GM10847 (cell line): Measurements from ENCODE around the gene MRNIP.

Experiments used
- POLR2A ChIP-seq: IDR thresholded peaks from 2 replicates; pipeline ENCODE4 v1.6.1; 2011; ENCODE audit not compliant: insufficient read length; ENCODE audit errors: extremely low read depth

The MRNIP gene

GRCh38 chr5:179815491-179816249, 42.9 kb downstream of the MRNIP start:
- TF ChIP-seq POLR2A: no peak

DNA sequence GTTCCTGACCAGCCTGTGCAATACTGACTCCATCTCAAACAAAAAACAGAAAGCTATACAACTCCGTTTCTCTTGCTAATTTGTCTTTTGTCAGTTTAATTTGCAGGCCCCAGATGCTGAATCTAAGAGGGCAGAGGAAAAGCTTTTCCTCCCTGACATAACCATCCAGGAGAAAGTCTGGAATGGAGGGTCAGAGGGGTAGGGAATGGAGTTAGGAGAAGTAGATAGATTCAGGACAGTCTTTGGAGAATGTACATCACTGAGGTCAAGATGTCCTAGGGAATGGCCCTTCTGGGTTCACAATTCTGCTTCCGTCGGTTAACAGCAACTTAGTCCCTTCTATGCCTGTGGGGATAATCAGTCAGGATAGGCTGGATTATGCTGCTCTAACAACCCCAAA, 44.5 kb downstream of the MRNIP start:
- TF ChIP-seq POLR2A: no peak

DNA sequence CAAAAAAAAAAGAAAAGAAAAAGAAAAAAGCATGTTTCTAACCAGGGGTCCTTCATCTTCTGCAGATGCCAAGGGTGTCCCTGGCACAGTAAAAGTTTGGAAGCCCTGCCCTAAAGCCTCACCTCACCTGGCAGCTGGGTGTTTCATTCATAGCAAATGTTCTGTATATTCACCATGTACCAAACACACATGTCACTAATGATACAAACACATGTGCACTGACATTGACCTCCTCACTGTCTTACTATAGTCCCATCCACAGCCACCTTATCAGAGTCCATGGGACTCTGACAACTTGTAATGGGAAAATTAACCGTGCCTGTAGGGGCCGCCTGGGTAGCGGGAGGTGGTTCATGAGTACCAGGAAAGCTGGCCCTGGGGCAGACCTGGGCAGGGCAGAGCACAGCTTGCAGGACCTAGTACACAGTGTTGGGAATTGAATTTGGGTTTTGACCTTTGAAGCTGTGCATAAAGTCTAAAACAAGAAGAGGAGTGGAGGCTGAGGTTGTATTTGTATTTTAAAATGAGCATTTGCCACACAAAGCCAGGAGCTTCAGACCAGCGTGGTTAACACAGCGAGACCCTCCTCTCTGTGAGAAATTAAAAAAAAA, 45.5 kb downstream of the MRNIP start:
- no peak for TF ChIP-seq POLR2A

DNA sequence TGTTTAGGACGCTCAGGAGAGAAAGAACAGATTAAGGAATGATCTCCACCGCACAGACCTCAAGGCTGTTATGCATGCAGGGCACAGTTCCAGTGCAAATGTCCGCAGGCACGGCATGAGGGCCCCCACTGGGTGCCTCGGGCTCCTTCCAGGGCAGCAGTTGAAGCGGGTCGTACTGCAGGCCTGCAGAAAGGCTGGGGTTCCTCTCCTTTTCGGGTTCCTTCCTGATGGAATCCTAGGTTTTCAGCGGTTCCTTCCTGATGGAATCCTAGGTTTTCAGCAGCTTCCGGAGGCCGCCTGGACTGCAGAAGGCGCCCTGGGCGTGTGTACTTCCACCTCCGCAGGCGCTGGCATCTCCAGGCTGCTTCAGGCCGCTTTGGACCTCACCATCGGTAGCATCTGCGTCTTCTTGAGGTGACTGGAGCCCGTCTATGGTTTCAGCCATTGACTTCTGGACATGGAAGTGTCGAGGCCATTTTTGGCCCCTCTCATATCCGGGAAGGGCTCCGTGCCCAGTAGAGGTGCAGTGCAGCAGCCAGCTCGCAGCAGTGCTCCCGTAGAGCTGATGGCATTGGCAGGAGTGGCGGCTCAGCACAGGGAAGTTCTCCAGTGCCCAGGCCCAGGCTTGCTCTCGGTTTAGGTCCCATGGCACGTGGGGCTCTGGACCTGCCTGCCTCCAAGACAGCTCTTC, 46.3 kb downstream of the MRNIP start:
- TF ChIP-seq POLR2A: no peak

DNA sequence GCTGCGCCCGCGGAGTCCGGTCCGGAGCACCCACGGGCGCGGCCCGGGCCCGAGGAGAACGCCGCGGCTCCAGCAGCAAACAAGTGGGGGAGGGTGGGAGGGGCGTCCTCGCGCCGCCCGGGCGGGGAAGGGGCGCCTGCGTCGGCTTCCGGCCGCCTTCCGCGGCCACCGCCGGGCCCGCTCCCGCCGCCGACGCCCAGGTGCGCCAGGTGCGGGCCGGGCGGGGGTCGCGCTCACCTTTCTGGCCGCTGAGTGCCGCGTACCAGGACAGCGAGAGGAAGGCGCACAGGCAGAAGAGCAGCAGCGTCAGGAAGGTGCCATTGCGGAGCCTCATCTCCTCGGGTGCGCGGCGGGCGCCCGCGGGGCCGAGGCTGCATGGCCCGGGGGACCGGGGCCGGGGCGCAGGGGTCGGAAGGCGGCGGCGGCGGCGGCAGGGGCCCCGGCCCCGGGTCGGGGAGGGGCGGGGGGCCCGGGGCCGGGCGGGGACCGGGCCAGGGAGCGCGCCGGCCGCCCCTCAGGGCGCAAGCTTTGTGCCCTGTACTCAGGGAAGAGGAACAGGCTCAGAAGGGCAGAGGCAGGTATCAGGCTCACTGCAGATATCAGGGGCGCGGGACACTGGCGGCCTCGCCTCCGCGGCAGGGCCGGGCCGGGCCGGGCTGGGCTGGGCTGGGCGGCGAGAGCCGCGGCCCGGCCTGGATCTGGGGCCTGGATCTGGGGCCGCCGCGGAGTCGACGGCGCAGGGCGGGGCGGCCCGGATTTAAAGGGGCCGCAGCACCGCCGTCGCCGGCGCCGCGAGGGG, 52.2 kb downstream of the MRNIP start, which contains the start of gene MGAT4B:
MGAT4B (minus strand) TSS at position 617 of the 799 bp plus-strand sequence; CDS start at position 334, 283 bp downstream.
- TF ChIP-seq POLR2A: peak; percentile 53

DNA sequence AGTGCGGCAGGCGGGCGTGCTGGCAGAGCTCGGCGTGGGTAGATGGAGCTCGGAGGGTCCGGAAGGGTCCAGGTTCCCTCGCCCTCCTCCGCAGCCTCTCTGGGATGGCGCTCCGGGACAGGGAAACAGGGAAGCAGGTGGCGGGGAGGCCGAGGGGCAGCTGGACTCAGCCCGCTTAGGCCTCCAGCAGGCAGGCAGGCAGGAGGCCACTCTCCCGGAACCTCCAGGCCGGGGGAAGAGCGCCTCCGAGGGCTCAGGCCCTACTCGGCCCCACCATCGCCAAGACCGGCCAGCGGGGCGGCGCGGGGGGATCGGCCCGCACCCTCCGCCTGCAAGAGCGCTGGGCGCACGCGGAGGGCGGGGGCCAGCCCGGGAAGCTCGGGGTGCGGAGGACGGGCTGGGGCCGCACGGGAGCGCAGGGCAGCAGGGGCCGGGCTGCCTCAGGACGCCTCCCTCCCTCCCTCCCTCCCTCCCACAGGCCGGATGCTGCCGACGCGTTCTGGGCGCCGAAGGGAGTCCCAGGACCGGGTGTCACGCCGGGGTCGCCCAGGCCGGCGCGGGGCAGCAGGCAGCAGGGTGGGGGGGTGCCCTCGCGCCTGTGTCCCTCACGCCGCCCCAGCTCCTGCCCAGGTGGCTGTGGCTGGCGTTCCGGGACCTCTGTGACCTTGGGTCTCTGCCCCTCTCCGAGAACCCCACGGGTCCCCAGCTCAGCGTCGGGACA, 52.9 kb downstream of the MRNIP start:
- TF ChIP-seq POLR2A: no peak

DNA sequence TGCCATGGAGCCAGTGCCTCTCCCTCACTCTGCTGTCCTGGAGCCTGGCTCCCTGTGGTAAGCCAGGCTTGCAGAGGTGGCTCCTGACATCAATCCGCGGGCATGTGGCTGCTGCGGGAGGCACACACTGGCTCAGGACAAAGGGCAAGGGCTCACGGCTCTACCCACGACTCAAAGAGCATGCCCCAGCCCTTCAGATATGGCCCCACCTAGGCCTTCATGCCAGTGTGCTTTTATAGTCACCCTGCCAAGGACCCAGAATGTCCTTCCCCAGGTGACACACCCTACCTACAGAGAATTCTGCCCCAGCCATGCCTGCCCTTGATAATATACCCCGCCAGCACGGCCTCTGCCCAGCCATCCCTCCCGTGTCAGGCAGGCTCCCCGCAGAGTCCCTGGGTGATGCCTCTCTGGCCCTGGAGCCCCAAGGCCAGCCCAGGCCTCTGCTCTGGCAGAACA, 53.5 kb downstream of the MRNIP start:
- TF ChIP-seq POLR2A: no peak

GRCh38 chr5:179804555-179804947, 54.1 kb downstream of the MRNIP start:
- no peak for TF ChIP-seq POLR2A

DNA sequence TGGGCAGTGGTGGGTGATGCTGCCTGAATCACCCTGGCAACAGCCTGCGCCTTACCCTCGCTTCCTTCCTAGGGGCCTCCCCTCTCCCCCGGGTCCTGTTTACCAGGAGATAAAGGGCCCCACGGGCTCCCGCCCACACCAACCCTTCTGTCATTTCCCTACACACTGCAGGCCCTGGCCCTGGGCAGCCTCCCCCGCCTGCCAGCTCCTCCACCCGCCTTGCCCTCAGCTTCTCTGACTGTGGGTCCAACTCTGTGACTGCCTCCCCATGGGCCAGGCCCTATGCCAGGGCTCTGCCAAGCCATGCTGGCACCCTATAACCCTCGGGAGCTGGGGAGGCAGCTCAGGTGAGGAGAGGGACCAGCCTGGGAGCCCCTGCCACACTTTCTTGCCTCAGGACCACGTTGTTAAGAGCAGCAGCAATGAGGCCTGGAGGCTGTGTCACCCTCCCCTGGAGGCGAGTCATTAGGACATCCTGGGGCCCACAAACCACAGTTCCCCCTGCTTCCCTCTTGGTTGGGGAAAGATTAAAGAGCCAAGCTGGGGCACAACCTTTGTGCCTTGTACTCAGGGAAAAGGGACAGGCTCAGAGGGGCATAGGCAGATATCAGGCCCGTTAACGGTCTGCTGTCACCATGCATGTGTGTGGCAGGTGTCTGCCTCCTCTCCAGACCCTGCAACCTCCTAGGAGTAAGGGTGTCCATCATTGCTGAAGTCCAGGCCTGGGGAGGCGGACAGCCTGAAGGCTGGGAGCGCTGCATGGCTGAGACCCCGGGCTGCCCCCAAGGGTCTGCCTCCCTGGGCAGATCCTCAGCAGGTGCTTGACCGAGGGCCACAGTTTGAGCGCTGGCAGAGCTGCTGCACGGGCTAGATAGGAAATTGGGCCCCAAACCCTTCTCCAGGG, 54.7 kb downstream of the MRNIP start:
- no peak for TF ChIP-seq POLR2A

- no peak for TF ChIP-seq POLR2A
These were observed 55.6 kb downstream of the MRNIP start for GRCh38 chr5:179802950-179803562.

DNA sequence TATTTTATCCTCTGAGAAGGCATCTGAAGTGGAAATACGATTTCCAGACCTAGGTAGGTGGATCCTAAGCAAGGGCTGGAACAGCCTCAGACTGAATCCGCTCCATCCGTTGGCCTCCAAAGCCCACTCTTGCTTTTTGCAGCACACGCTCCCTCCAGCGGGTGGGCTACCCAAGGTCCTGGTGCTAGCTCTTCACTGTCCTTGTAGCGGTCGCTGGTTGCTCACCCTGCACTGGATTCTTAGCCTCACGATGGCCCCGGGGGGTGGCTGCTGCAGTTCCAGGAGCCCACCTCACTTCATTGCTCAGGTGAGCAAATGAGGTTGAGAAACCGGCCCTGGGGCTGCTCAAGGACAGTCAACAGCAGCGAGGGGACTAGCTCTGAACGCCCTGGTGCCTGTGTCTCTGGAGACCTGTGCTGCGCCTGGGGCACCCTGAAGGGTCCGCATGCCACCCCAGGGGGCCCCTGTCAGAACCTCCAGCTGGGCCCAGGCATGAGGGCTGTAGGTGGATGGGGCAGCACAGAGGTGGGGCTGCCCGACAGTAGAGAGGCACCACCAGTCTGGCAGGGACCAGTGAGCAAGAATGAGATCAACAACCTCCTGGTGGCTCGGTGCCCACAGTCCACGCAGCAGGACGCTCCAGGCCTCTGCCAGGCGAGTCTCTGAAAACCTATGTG, 56.3 kb downstream of the MRNIP start:
- TF ChIP-seq POLR2A: no peak

DNA sequence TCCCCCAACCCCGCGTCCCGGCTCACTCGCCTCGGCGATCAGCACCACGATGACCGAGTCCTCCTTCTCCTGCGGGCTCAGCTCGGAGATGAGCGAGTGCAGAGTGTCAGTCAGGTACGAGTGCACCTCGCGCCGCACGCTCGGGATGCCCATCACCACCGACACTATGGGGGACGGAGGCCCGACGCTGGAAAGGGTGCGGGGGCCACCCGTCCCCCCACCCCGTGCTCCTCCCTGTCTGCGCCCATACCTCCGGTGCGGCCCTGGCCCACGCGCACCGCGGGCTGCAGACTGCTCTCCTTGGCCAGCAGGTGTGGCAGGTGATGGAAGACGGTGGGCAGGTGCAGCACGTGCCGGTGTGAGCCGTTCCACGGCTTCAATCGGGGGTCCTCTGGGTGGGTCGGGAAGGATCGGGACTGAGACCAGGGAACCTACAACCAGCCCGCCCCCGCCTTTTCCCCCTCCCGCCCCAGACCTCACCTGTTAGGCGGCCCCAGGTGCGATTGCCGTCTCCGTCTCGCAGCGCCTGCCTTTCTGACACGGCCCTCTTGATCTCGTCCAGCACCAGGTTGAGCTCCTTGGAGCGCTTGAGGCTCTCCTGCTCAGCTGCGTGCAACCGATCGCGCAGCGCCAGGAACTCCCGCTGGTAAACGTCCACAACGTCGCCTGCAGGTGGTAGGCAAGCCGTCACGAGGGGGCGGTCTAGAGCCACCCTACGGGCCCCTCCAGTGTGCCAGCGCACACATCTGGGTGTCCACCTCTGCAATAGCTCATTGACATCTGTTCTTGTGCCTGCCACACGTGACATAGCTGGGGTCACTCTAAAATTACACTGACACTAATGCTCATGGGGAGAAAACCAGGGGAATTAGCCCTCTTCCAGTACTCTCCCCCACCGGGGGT, 57.1 kb downstream of the MRNIP start:
- no peak for TF ChIP-seq POLR2A

- TF ChIP-seq POLR2A: no peak
These were observed 57.9 kb downstream of the MRNIP start for GRCh38 chr5:179800696-179801201.
